ENCODE data around the gene SNX8. TPM values are rescaled to one million over a fixed set of nuclear protein-coding genes. Genes with fewer than 3 reads are reported as not detected.

Gene SNX8
- total and polyA plus RNA-seq, 7 experiments from 2014 or later: 4.7 to 31.5 (median 9.4) TPM

DNA sequence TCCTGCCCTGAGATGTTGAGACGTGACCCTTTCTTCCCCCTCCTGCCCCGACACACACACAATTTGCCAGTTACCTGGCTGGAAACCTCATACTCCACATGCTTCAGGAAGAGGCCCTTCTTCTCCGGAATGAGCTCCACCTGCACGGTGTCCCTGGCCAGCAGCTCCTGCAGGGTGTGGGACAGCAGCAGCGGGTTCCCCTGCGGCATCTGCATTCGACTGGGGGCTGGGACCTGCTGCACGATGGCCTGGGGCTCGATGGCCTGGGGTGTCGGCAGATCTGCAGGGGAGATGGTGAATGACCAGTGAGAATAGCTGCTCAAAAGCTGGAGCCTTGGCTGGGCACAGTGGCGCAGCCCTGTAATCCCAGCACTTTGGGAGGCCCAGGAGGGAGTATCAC lies 36.2 kb downstream of the SNX8 start:
- no peak overlapping the region for H3K27ac ChIP-seq (ENCODE audit: low read depth, low read length)
- H3K4me3 ChIP-seq (ENCODE audit: low read length): no peak overlapping the region
- no peaks in the 10 kb centered on the region for H3K9me3 ChIP-seq (ENCODE audit: control insufficient read depth in 2 of 3, low read length in 3 of 3)
- no peaks in the 10 kb centered on the region for H3K4me1 ChIP-seq (ENCODE audit: control insufficient read depth in 2 of 2, insufficient read depth in 2 of 2, low read length in 2 of 2)
- H3K27ac Mint-ChIP-seq: no peak overlapping the region
- H3K9me3 Mint-ChIP-seq: peaks cover 0 to 2% (median 0%) of the 10 kb centered on the region in 11 donors
- DNase-seq (no peak), ATAC-seq (no peak)
- H3K36me3 Mint-ChIP-seq: peaks cover 0 to 22% (median 4%) of the 10 kb centered on the region in 5 donors
- H3K27me3 ChIP-seq (ENCODE audit: control insufficient read depth in 2 of 2, insufficient read depth in 2 of 2, low read length in 2 of 2): no peaks in the 10 kb centered on the region
- ChIA-PET POLR2A (no interaction called here), CTCF (no interaction called here)
- intact Hi-C loops (cut with micrococcal nuclease): no loop called here
- H3K36me3 ChIP-seq (ENCODE audit: control insufficient read depth in 2 of 3, insufficient read depth in 3 of 3, low read length in 3 of 3): peaks cover 0 to 6% (median 0%) of the 10 kb centered on the region in 3 experiments
- H3K27me3 Mint-ChIP-seq: no peaks in the 10 kb centered on the region
- peaks cover 0 to 10% (median 3%) of the 10 kb centered on the region in 7 donors for H3K4me1 Mint-ChIP-seq
- no peak overlapping the region for H3K4me3 Mint-ChIP-seq

DNA sequence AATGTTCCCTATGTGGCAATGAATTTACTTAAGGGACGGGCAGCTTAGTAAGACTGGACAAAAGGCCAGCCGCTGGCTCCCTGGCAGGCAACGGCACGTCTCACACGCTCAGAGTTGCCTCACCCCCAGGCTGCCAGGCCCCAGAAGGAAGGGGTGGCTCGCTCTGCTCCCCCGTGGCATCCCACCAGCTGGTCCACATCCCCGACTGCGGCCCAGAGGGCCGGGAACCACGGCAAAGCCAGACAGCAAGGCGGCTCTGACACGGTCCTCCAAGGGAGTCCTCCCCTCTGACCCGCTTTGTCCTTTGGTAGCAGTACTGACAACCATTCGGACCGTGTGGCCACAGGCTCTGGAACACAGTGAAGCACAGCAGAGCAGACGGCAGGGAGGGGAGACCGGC lies 38.1 kb downstream of the SNX8 start:
- H3K36me3 ChIP-seq (ENCODE audit: control insufficient read depth in 2 of 3, insufficient read depth in 3 of 3, low read length in 3 of 3): peaks cover 0 to 17% (median 0%) of the 10 kb centered on the region in 3 experiments
- DNase-seq (no peak), ATAC-seq (no peak)
- no peak overlapping the region for H3K27ac ChIP-seq (ENCODE audit: low read depth, low read length)
- peaks cover 0 to 10% (median 3%) of the 10 kb centered on the region in 7 donors for H3K4me1 Mint-ChIP-seq
- no peaks in the 10 kb centered on the region for H3K4me1 ChIP-seq (ENCODE audit: control insufficient read depth in 2 of 2, insufficient read depth in 2 of 2, low read length in 2 of 2)
- POLR2A ChIA-PET: no interaction called here
- peaks cover 0 to 2% (median 0%) of the 10 kb centered on the region in 11 donors for H3K9me3 Mint-ChIP-seq
- H3K4me3 ChIP-seq (ENCODE audit: low read length): no peak overlapping the region
- no peaks in the 10 kb centered on the region for H3K9me3 ChIP-seq (ENCODE audit: control insufficient read depth in 2 of 3, low read length in 3 of 3)
- H3K36me3 Mint-ChIP-seq: peaks cover 0 to 32% (median 4%) of the 10 kb centered on the region in 5 donors
- CTCF ChIA-PET: no interaction called here
- H3K27me3 ChIP-seq (ENCODE audit: control insufficient read depth in 2 of 2, insufficient read depth in 2 of 2, low read length in 2 of 2): no peaks in the 10 kb centered on the region
- no peak overlapping the region for H3K27ac Mint-ChIP-seq
- H3K4me3 Mint-ChIP-seq: no peak overlapping the region
- no peaks in the 10 kb centered on the region for H3K27me3 Mint-ChIP-seq
- intact Hi-C loops (cut with micrococcal nuclease): no loop called here

DNA sequence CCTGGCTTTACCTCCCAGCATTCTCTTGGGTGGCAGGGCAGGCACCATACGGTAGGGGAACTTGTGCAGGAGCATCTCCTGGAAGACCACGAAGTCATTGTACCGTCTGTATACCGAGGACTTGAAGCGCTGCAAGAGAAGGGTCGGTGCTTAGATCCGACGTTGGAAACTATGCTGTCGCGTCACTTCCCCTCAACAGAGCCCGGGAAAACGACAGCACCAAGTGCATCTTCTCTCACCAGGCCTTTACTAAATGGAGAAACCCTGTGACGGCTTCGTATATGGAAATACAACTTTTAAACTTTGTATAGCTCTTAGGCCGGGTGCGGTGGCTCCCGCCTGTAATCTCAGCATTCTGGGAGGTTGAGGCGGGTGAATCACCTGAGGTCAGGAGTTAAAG lies 39.1 kb downstream of the SNX8 start:
- no peaks in the 10 kb centered on the region for H3K9me3 ChIP-seq (ENCODE audit: control insufficient read depth in 2 of 3, low read length in 3 of 3)
- H3K27me3 ChIP-seq (ENCODE audit: control insufficient read depth in 2 of 2, insufficient read depth in 2 of 2, low read length in 2 of 2): no peaks in the 10 kb centered on the region
- CTCF ChIA-PET: no interaction called here
- H3K27ac ChIP-seq (ENCODE audit: low read depth, low read length): no peak overlapping the region
- ATAC-seq (no peak), DNase-seq (no peak)
- Mint-ChIP-seq H3K9me3 (peaks cover 0 to 2% (median 0%) of the 10 kb centered on the region in 11 donors), H3K36me3 (peaks cover 0 to 33% (median 4%) of the 10 kb centered on the region in 5 donors), H3K4me1 (peaks cover 0 to 5% (median 3%) of the 10 kb centered on the region in 7 donors), H3K27ac (no peak overlapping the region), H3K27me3 (no peaks in the 10 kb centered on the region), H3K4me3 (no peak overlapping the region)
- H3K4me1 ChIP-seq (ENCODE audit: control insufficient read depth in 2 of 2, insufficient read depth in 2 of 2, low read length in 2 of 2): no peaks in the 10 kb centered on the region
- H3K36me3 ChIP-seq (ENCODE audit: control insufficient read depth in 2 of 3, insufficient read depth in 3 of 3, low read length in 3 of 3): peaks cover 0 to 17% (median 0%) of the 10 kb centered on the region in 3 experiments
- intact Hi-C loops (cut with micrococcal nuclease): no loop called here
- no peak overlapping the region for H3K4me3 ChIP-seq (ENCODE audit: low read length)
- POLR2A ChIA-PET: interaction anchor here (0.8 kb wide), 1 partner anchor 26 kb away, joined by 3 read pairs; no protein-coding TSS in a partner anchor

DNA sequence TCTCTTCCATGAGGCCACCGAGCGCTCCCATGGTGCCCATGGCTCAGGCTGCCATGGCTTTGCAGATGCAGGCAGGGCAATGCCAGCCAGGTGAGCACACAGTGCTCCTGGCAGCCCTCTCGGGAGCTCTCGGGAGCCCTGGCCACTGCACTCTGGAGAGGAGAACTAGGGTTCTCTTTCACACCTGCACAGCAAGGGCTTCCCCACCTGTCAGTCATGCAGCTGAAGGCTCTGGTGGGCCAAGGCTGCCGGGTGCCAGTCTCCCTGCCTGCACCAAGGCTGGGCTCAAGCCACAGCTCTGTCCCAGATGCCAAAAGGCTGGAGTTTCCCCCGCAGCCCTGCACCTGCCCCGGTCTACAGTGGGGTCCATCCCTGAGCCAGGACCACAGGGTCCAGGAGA lies 39.6 kb downstream of the SNX8 start:
- no peaks in the 10 kb centered on the region for H3K27me3 ChIP-seq (ENCODE audit: control insufficient read depth in 2 of 2, insufficient read depth in 2 of 2, low read length in 2 of 2)
- intact Hi-C loops (cut with micrococcal nuclease): no loop called here
- peaks cover 0 to 33% (median 4%) of the 10 kb centered on the region in 5 donors for H3K36me3 Mint-ChIP-seq
- ATAC-seq (no peak), DNase-seq (no peak)
- peaks cover 0 to 2% (median 0%) of the 10 kb centered on the region in 11 donors for H3K9me3 Mint-ChIP-seq
- H3K27ac ChIP-seq (ENCODE audit: low read depth, low read length): no peak overlapping the region
- H3K4me1 Mint-ChIP-seq: peaks cover 0 to under 1% (median 0%) of the 10 kb centered on the region in 7 donors
- H3K9me3 ChIP-seq (ENCODE audit: control insufficient read depth in 2 of 3, low read length in 3 of 3): no peaks in the 10 kb centered on the region
- ChIA-PET POLR2A (interaction anchor here (0.8 kb wide), 1 partner anchor 27 kb away, joined by 3 read pairs; no protein-coding TSS in a partner anchor), CTCF (no interaction called here)
- H3K36me3 ChIP-seq (ENCODE audit: control insufficient read depth in 2 of 3, insufficient read depth in 3 of 3, low read length in 3 of 3): peaks cover 0 to 17% (median 0%) of the 10 kb centered on the region in 3 experiments
- H3K27me3 Mint-ChIP-seq: no peaks in the 10 kb centered on the region
- no peak overlapping the region for H3K4me3 Mint-ChIP-seq
- no peaks in the 10 kb centered on the region for H3K4me1 ChIP-seq (ENCODE audit: control insufficient read depth in 2 of 2, insufficient read depth in 2 of 2, low read length in 2 of 2)
- H3K27ac Mint-ChIP-seq: no peak overlapping the region
- no peak overlapping the region for H3K4me3 ChIP-seq (ENCODE audit: low read length)

DNA sequence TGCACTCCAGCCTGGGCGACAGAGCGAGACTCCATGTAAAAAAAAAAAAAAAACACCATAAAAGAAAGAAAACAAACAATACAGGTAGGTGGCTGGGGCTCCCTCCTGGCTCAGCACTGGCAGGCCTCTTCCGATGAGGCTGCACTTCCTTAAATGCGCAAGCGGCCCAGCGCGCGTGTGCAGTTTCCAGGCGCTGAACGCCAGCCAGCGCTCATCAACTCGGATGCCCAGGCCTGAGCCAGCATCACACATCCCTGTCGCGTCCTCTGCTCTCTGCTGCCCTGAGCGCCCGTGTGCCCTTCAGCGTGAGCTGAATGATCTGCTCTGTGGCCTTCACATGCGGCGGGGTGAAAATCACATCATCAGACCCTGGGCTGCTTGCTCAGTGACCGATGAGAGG lies 40.4 kb downstream of the SNX8 start:
- H3K4me1 Mint-ChIP-seq: no peaks in the 10 kb centered on the region
- no peak overlapping the region for H3K27ac Mint-ChIP-seq
- Histone ChIP-seq H3K27ac (ENCODE audit: low read depth, low read length) (no peak overlapping the region), H3K9me3 (ENCODE audit: control insufficient read depth in 2 of 3, low read length in 3 of 3) (no peaks in the 10 kb centered on the region), H3K27me3 (ENCODE audit: control insufficient read depth in 2 of 2, insufficient read depth in 2 of 2, low read length in 2 of 2) (no peaks in the 10 kb centered on the region), H3K36me3 (ENCODE audit: control insufficient read depth in 2 of 3, insufficient read depth in 3 of 3, low read length in 3 of 3) (peaks cover 0 to 17% (median 0%) of the 10 kb centered on the region in 3 experiments), H3K4me1 (ENCODE audit: control insufficient read depth in 2 of 2, insufficient read depth in 2 of 2, low read length in 2 of 2) (no peaks in the 10 kb centered on the region), H3K4me3 (ENCODE audit: low read length) (no peak overlapping the region)
- H3K4me3 Mint-ChIP-seq: no peak overlapping the region
- DNase-seq (no peak), ATAC-seq (no peak)
- H3K36me3 Mint-ChIP-seq: peaks cover 0 to 36% (median 4%) of the 10 kb centered on the region in 5 donors
- ChIA-PET CTCF (no interaction called here), POLR2A (no interaction called here)
- H3K9me3 Mint-ChIP-seq: no peaks in the 10 kb centered on the region
- intact Hi-C loops (cut with micrococcal nuclease): no loop called here
- no peaks in the 10 kb centered on the region for H3K27me3 Mint-ChIP-seq

DNA sequence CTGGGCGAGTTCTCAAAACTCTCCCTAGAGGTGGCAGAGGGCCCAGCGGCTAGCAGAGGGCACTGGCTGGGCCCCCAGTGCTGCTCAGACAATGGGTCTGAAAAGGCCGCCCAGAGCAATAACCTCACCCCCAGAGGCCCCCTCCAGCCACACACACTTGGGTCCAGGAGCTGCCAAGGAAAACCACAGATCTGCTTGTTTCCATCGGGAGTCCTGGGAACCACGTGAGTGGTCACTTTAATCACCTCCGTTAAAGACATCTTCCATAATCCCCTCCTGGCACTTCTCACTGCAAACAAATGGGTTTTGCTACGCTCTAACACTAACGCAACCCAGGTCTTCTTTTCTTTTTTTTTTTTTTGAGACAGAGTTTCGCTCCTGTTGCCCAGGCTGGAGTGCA lies 42.2 kb downstream of the SNX8 start:
- Histone ChIP-seq H3K9me3 (ENCODE audit: control insufficient read depth in 2 of 3, low read length in 3 of 3) (no peaks in the 10 kb centered on the region), H3K4me1 (ENCODE audit: control insufficient read depth in 2 of 2, insufficient read depth in 2 of 2, low read length in 2 of 2) (no peaks in the 10 kb centered on the region), H3K4me3 (ENCODE audit: low read length) (no peak overlapping the region), H3K27me3 (ENCODE audit: control insufficient read depth in 2 of 2, insufficient read depth in 2 of 2, low read length in 2 of 2) (no peaks in the 10 kb centered on the region), H3K27ac (ENCODE audit: low read depth, low read length) (no peak overlapping the region), H3K36me3 (ENCODE audit: control insufficient read depth in 2 of 3, insufficient read depth in 3 of 3, low read length in 3 of 3) (peaks cover 0 to 17% (median 0%) of the 10 kb centered on the region in 3 experiments)
- no peaks in the 10 kb centered on the region for H3K27me3 Mint-ChIP-seq
- ChIA-PET CTCF (no interaction called here), POLR2A (interaction anchor here (0.6 kb wide), 1 partner anchor 664 kb away, joined by 7 read pairs; no protein-coding TSS in a partner anchor)
- ATAC-seq (no peak), DNase-seq (no peak)
- no peak overlapping the region for H3K27ac Mint-ChIP-seq
- H3K36me3 Mint-ChIP-seq: peaks cover 0 to 28% (median 4%) of the 10 kb centered on the region in 5 donors
- no peaks in the 10 kb centered on the region for H3K4me1 Mint-ChIP-seq
- H3K4me3 Mint-ChIP-seq: no peak overlapping the region
- intact Hi-C loops (cut with micrococcal nuclease): no loop called here
- no peaks in the 10 kb centered on the region for H3K9me3 Mint-ChIP-seq

DNA sequence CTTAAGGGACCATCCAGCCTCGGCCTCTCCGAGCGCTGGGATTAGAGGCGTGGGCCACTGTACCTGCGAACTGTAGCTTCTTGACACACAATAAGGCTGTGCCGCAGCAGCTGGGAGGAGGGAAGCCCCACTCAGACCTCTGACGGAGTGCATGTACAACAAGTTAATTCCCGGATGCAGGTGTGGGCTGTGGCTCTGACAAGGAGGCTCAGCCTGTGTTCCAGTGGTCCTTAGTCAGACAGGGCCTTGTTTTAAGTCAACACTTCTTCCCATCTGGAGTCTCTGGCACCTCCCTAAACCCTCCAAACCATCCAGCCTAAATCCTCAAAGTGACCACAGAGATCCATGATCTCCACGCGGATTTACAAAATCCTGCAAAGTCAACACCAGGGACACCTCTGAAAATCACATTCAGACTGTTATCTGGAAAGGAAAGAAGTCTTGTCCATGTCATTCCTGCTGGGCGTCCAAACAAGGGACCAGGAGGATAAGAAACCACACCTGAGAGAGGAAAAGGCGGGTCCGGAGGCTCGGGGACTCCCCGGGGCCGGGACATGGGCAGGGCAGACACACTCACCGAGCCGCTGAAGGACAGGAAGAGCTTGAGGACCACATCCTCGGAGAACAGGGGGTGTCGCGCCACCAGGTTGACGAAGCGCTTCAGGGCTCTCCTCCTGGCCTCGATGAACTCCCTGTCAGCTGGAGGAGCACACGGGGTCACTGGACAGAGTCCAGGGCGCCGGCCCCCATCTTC lies 42.8 kb downstream of the SNX8 start:
- no peaks in the 10 kb centered on the region for H3K4me1 Mint-ChIP-seq
- no peak overlapping the region for H3K27ac Mint-ChIP-seq
- Histone ChIP-seq H3K9me3 (ENCODE audit: control insufficient read depth in 2 of 3, low read length in 3 of 3) (no peaks in the 10 kb centered on the region), H3K4me1 (ENCODE audit: control insufficient read depth in 2 of 2, insufficient read depth in 2 of 2, low read length in 2 of 2) (no peaks in the 10 kb centered on the region), H3K36me3 (ENCODE audit: control insufficient read depth in 2 of 3, insufficient read depth in 3 of 3, low read length in 3 of 3) (peaks cover 0 to 17% (median 0%) of the 10 kb centered on the region in 3 experiments), H3K27me3 (ENCODE audit: control insufficient read depth in 2 of 2, insufficient read depth in 2 of 2, low read length in 2 of 2) (no peaks in the 10 kb centered on the region), H3K4me3 (ENCODE audit: low read length) (no peak overlapping the region), H3K27ac (ENCODE audit: low read depth, low read length) (no peak overlapping the region)
- ChIA-PET POLR2A (no interaction called here), CTCF (interaction anchor here (0.6 kb wide), 1 partner anchor 804 kb away, joined by 3 read pairs; no protein-coding TSS in a partner anchor)
- no peak for DNase-seq
- no peak for ATAC-seq
- intact Hi-C loops (cut with micrococcal nuclease): no loop called here
- H3K9me3 Mint-ChIP-seq: no peaks in the 10 kb centered on the region
- no peak overlapping the region for H3K4me3 Mint-ChIP-seq
- no peaks in the 10 kb centered on the region for H3K27me3 Mint-ChIP-seq
- H3K36me3 Mint-ChIP-seq: peaks cover 0 to 25% (median 4%) of the 10 kb centered on the region in 5 donors
